Adipocyte (in vitro differentiated cells): ENCODE data around the gene ATPAF2.

Experiments used
- DNase-seq: peaks from one replicate; pipeline ENCODE4 v3.0.0-alpha.2; 2015; ENCODE audit warnings: low read depth
- H3K27me3 ChIP-seq: replicated peaks from 2 replicates; pipeline ENCODE4 v1.7.0; 2013; ENCODE audit warnings: mild to moderate bottlenecking, low read length, moderate library complexity; ENCODE audit not compliant: control insufficient read depth, insufficient read depth
- H3K36me3 ChIP-seq: 2 replicates; pipeline ENCODE4 v1.7.0; 2013; ENCODE audit warnings: low read length, mild to moderate bottlenecking, moderate library complexity; ENCODE audit not compliant: control insufficient read depth, insufficient read depth, severe bottlenecking
- H3K4me1 ChIP-seq: 2 replicates; pipeline ENCODE4 v1.7.0; 2013; ENCODE audit warnings: mild to moderate bottlenecking, low read length, moderate library complexity; ENCODE audit not compliant: control insufficient read depth, insufficient read depth
- H3K4me3 ChIP-seq: 2 replicates; pipeline ENCODE4 v1.7.0; 2013; ENCODE audit warnings: mild to moderate bottlenecking, low read length, moderate library complexity
- H3K9ac ChIP-seq: 2 replicates; pipeline ENCODE4 v1.7.0; 2013; ENCODE audit warnings: mild to moderate bottlenecking, low read length, moderate library complexity
- H3K9me3 ChIP-seq: 2 replicates; pipeline ENCODE4 v1.7.0; 2013; ENCODE audit warnings: mild to moderate bottlenecking, low read length, moderate library complexity; ENCODE audit not compliant: control insufficient read depth

The ATPAF2 gene

GRCh38 chr17:17993366-17993765 is 45.6 kb downstream of the ATPAF2 start:
- Histone ChIP-seq H3K4me1 (peaks cover 19% of the 10 kb centered on the region), H3K4me3 (no peak overlapping the region), H3K9me3 (no peaks in the 10 kb centered on the region), H3K9ac (no peak overlapping the region), H3K27me3 (no peaks in the 10 kb centered on the region), H3K36me3 (no peaks in the 10 kb centered on the region)
- no peak for DNase-seq

GRCh38 chr17:17990282-17990681 is 48.7 kb downstream of the ATPAF2 start:
- DNase-seq = no peak
- Histone ChIP-seq H3K9ac (no peak overlapping the region), H3K9me3 (no peaks in the 10 kb centered on the region), H3K4me3 (no peak overlapping the region), H3K4me1 (peaks cover 19% of the 10 kb centered on the region), H3K27me3 (no peaks in the 10 kb centered on the region), H3K36me3 (no peaks in the 10 kb centered on the region)

- Histone ChIP-seq H3K9me3 (no peaks in the 10 kb centered on the region), H3K9ac (no peak overlapping the region), H3K36me3 (no peaks in the 10 kb centered on the region), H3K4me3 (no peak overlapping the region), H3K4me1 (peaks cover 13% of the 10 kb centered on the region), H3K27me3 (no peaks in the 10 kb centered on the region)
- DNase-seq = no peak
Observed at GRCh38 chr17:17989618-17990017, 49.4 kb downstream of the ATPAF2 start.

- DNase-seq = no peak
- no peaks in the 10 kb centered on the region for H3K36me3 ChIP-seq
- peaks cover 9% of the 10 kb centered on the region for H3K4me1 ChIP-seq
Observed at GRCh38 chr17:17989081-17989480, 49.9 kb downstream of the ATPAF2 start.

GRCh38 chr17:17988427-17988945 is 50.5 kb downstream of the ATPAF2 start:
- DNase-seq = no peak
- H3K9me3 ChIP-seq = no peaks in the 10 kb centered on the region
- no peak overlapping the region for H3K9ac ChIP-seq
- peaks cover 15% of the 10 kb centered on the region for H3K4me1 ChIP-seq
- no peak overlapping the region for H3K4me3 ChIP-seq
- H3K36me3 ChIP-seq = no peaks in the 10 kb centered on the region
- no peaks in the 10 kb centered on the region for H3K27me3 ChIP-seq

More at GRCh38 chr17:17989081-17989480, 49.9 kb downstream of the ATPAF2 start:
- H3K4me3 ChIP-seq = no peak overlapping the region
- H3K9ac ChIP-seq = no peak overlapping the region
- no peaks in the 10 kb centered on the region for H3K27me3 ChIP-seq
- H3K9me3 ChIP-seq = no peaks in the 10 kb centered on the region

- Histone ChIP-seq H3K27me3 (no peaks in the 10 kb centered on the region), H3K9ac (no peak overlapping the region), H3K9me3 (no peaks in the 10 kb centered on the region), H3K36me3 (no peaks in the 10 kb centered on the region), H3K4me1 (peaks cover 21% of the 10 kb centered on the region), H3K4me3 (no peak overlapping the region)
- no peak for DNase-seq
Observed at GRCh38 chr17:17987901-17988300, 51.1 kb downstream of the ATPAF2 start.

GRCh38 chr17:17987187-17987896 is 51.6 kb downstream of the ATPAF2 start:
- peaks cover 23% of the 10 kb centered on the region for H3K4me1 ChIP-seq

GRCh38 chr17:17985555-17985954 is 53.4 kb downstream of the ATPAF2 start:
- no peak overlapping the region for H3K4me3 ChIP-seq
- DNase-seq = no peak

More at GRCh38 chr17:17987187-17987896, 51.6 kb downstream of the ATPAF2 start:
- Histone ChIP-seq H3K9ac (no peak overlapping the region), H3K9me3 (no peaks in the 10 kb centered on the region), H3K4me3 (no peak overlapping the region), H3K27me3 (no peaks in the 10 kb centered on the region), H3K36me3 (no peaks in the 10 kb centered on the region)
- no peak for DNase-seq

GRCh38 chr17:17985153-17985552 is 53.8 kb downstream of the ATPAF2 start:
- no peaks in the 10 kb centered on the region for H3K9me3 ChIP-seq
- H3K4me1 ChIP-seq = peaks cover 14% of the 10 kb centered on the region
- H3K36me3 ChIP-seq = no peaks in the 10 kb centered on the region
- H3K4me3 ChIP-seq = no peak overlapping the region
- H3K27me3 ChIP-seq = no peaks in the 10 kb centered on the region
- no peak for DNase-seq
- no peak overlapping the region for H3K9ac ChIP-seq

More at GRCh38 chr17:17985555-17985954, 53.4 kb downstream of the ATPAF2 start:
- Histone ChIP-seq H3K36me3 (no peaks in the 10 kb centered on the region), H3K9me3 (no peaks in the 10 kb centered on the region), H3K9ac (no peak overlapping the region), H3K27me3 (no peaks in the 10 kb centered on the region), H3K4me1 (peaks cover 18% of the 10 kb centered on the region)

GRCh38 chr17:17983776-17984175 is 55.2 kb downstream of the ATPAF2 start:
- no peaks in the 10 kb centered on the region for H3K9me3 ChIP-seq
- H3K4me1 ChIP-seq = peaks cover 13% of the 10 kb centered on the region
- no peaks in the 10 kb centered on the region for H3K36me3 ChIP-seq
- no peak for DNase-seq
- no peaks in the 10 kb centered on the region for H3K27me3 ChIP-seq
- H3K9ac ChIP-seq = peak overlapping the region; percentile 18
- H3K4me3 ChIP-seq = no peak overlapping the region

- H3K36me3 ChIP-seq = no peaks in the 10 kb centered on the region
- peak; percentile 24 for DNase-seq
- H3K9ac ChIP-seq = peak overlapping the region; percentile 18
- no peaks in the 10 kb centered on the region for H3K27me3 ChIP-seq
- H3K9me3 ChIP-seq = no peaks in the 10 kb centered on the region
- H3K4me3 ChIP-seq = no peak overlapping the region
- peaks cover 13% of the 10 kb centered on the region for H3K4me1 ChIP-seq
Observed at GRCh38 chr17:17983376-17983775, 55.6 kb downstream of the ATPAF2 start.
